Activated CD8-positive, alpha-beta T cell treated with anti-CD3 and anti-CD28 coated beads, Interleukin-2, amount 10 ng/mL, durations not matched to agents 7 days and 5 days (primary cell): ENCODE measurements around the gene MRPL45. TPM values are rescaled to one million over a fixed set of nuclear protein-coding genes. Genes with fewer than 3 reads are reported as not detected.
"Not testable (repeated sequence)": the region's sequence is repeated elsewhere in the genome, so short reads cannot be mapped to it uniquely, and the experiment has no call there.

ENCODE experiments used
- ATAC-seq: fragments of 150-1000 bp; cut with Tn5 transposase; one replicate; pipeline ENCODE4 v1.10.0; 2021; ENCODE audit warnings: moderate library complexity
- CTCF ChIA-PET: fragments of 350-600 bp; sonication (Branson Sonifier 250); formaldehyde crosslinking; loops from one replicate; lab custom pipeline; 2021; ENCODE audit warnings: antibody characterized with exemption; lab: Charles Lee
- POLR2A ChIA-PET: fragments of 350-600 bp; sonication (Branson Sonifier 250); formaldehyde crosslinking; loops from one replicate; lab custom pipeline; 2021; ENCODE audit warnings: antibody characterized with exemption; lab: Charles Lee
- DNase-seq: peaks from one replicate; pipeline ENCODE4 v3.0.0-alpha.2; 2020
- H3K27ac Mint-ChIP-seq: one replicate; pipeline ENCODE4 v1.8.0; 2021; ENCODE audit warnings: mild to moderate bottlenecking, mixed read lengths
- H3K27me3 Mint-ChIP-seq: one replicate; pipeline ENCODE4 v1.8.0; 2021; ENCODE audit warnings: low read depth, mixed read lengths
- H3K36me3 Mint-ChIP-seq: one replicate; pipeline ENCODE4 v1.8.0; 2021; ENCODE audit warnings: low read depth, mixed read lengths
- H3K4me1 Mint-ChIP-seq: one replicate; pipeline ENCODE4 v1.8.0; 2021; ENCODE audit warnings: low read depth, mixed read lengths
- H3K4me3 Mint-ChIP-seq: one replicate; pipeline ENCODE4 v1.8.0; 2021; ENCODE audit warnings: mild to moderate bottlenecking, mixed read lengths
- H3K9me3 Mint-ChIP-seq: one replicate; pipeline ENCODE4 v1.8.0; 2022; ENCODE audit warnings: mixed read lengths; ENCODE audit not compliant: insufficient read depth
- total RNA-seq, 2 experiments: library from RNA; stranded (reverse); gene quantifications; one replicate each; pipeline ENCODE4 v1.2.3, GENCODE V29; 2021

Gene MRPL45
- total RNA-seq: 10 to 100 TPM; 25.8 to 26.3 TPM

DNA sequence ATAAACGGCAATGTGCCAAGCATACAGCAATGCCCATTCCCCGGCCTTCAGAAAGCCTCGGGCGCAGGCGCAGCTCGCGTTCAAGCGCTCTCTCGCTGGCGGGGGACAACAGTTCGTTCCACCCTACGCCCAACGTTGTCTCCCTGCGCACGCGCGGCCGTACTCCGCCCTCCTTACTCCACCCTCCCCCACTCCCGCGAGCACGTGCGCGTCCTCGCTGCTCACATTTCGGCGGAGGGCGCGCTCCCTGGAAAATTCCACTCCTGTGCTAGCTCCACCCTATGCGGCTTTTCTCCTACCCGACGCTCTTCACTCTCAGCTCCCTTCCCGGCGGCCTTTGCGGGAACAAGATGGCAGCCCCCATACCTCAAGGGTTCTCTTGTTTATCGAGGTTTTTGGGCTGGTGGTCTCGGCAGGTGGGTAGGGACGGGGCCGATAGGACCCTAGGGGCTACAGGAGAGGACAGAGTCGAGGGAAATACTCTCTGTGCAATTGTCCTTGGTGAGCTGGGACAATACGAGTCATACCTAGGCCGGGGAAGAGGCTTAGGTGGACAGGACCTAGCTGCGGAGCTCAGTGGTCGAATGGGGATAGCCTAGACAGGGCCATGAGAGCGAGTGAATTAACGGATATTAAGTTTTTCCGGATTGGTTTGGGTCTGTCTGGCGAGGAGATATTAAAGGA lies at the start of gene MRPL45:
Gene MRPL45, plus strand, starts transcription at position 335 of the 684 bp plus-strand sequence. Its CDS starts 16 bp downstream, at position 351.
- H3K27me3 Mint-ChIP-seq, H3K9me3 Mint-ChIP-seq, H3K36me3 Mint-ChIP-seq, H3K4me1 Mint-ChIP-seq: not testable (repeated sequence)
- ChIA-PET POLR2A (interaction anchor here (1.2 kb wide), 1 partner anchor 29 kb away, joined by 4 read pairs; no protein-coding TSS in a partner anchor), CTCF (interaction anchor here (1.2 kb wide), 1 partner anchor 52 kb away, joined by 3 read pairs; no protein-coding TSS in a partner anchor)
- peak within 1 kb of the TSS; percentile 94 for H3K27ac Mint-ChIP-seq
- DNase-seq: peak; percentile 97
- peak within 1 kb of the TSS; percentile 89 for H3K4me3 Mint-ChIP-seq
- peak; percentile 98 for ATAC-seq

DNA sequence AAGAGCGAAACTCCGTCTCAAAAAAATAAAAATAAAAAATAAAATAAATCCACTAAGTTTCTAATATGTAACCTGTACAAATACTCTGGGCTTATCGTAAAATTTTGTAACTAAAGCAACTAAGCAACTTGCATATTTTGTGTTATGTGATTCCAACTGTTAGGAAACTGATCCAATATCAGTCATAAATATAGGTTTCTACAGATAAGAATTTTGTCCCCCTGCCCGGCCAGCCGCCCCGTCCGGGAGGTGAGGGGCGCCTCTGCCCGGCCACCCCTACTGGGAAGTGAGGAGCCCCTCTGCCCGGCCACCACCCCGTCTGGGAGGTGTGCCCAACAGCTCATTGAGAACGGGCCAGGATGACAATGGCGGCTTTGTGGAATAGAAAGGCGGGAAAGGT lies 43.8 kb upstream of the MRPL45 start:
- H3K4me3 Mint-ChIP-seq, H3K27me3 Mint-ChIP-seq, CTCF ChIA-PET, ATAC-seq, H3K36me3 Mint-ChIP-seq, POLR2A ChIA-PET, H3K27ac Mint-ChIP-seq, DNase-seq, H3K9me3 Mint-ChIP-seq: not testable (repeated sequence)
- H3K4me1 Mint-ChIP-seq: peaks cover 10% of the 10 kb centered on the region

DNA sequence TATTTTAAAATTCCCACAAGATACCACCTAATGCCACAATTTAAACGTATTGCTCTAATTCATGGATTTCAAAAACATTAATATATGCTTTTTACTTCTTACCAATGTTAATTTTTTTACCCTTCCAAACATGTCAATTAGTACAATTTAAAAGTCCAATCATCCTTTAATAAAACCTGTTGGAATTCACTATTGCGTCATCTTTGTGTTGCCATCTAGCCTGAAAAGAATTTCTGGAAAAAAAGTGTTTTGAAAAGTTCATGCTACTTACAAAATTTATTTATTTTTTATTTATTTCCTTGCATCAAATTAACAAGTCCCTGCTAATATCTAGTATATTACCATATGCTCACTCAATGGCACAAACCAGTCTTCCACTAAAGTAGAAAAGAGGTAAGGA lies 42.6 kb upstream of the MRPL45 start:
- H3K27ac Mint-ChIP-seq, ATAC-seq, POLR2A ChIA-PET, H3K36me3 Mint-ChIP-seq, H3K9me3 Mint-ChIP-seq, DNase-seq, H3K4me3 Mint-ChIP-seq, H3K27me3 Mint-ChIP-seq, CTCF ChIA-PET: not testable (repeated sequence)
- peaks cover 10% of the 10 kb centered on the region for H3K4me1 Mint-ChIP-seq

DNA sequence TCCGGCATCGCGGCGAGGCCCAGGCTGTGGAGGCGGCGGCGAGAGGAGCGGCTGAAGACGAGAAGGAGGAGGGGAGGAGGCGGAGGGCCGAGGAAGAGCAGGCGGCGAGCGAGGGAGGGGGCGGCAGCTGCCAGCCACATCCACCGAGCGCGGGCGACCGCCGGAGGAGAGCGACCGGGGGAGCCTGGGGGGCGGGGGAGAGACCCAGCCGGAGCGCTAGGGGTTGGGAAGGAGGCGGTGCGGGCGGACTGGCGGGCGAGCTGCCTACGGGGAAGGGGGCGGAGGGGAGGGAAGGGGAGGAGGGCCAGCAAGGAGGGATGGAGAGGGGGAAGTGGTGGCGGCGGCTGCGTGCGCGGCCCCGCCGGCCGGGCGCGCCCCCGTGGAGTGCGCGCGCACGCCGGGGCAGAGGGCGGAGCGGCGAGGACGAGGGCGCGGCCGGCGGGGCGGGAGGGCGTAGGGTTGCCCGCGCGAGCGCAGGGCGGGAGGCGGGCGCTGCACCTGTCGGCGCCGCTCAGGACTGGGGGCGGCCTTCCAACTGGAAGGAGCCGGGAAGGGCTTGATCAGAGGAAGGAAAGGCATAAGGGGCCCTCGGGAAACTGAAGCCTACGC lies 39.9 kb upstream of the MRPL45 start:
- POLR2A ChIA-PET, H3K9me3 Mint-ChIP-seq, H3K4me1 Mint-ChIP-seq, CTCF ChIA-PET, H3K27ac Mint-ChIP-seq, H3K36me3 Mint-ChIP-seq, H3K27me3 Mint-ChIP-seq: not testable (repeated sequence)
- ATAC-seq: peak; percentile 90
- peak; percentile 92 for DNase-seq
- H3K4me3 Mint-ChIP-seq: peak overlapping the region; percentile 45

DNA sequence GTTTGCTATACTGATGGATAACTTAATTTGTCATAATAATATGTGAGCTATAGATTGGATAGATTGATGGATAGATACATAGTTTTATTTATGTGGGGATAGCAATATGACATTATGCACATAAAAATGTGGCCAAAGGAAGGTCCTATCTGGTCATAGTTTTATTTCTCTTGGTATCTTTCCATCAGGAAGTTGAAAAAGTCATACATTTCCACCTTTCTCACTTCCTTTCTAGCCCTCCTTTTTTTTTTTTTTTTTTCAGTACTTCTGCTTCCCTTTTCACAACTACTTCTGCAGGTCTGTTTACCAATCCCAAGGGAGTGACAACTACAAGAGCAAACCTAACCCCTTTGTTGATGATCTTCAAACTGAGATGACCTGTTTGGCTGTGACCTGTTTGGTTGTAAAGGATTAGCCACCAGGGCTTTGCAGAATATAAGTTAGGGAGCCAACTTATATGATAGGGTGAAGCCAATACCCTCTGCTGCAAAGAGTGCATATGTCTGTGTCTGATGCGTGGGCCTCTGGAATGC lies 30.9 kb upstream of the MRPL45 start:
- CTCF ChIA-PET, H3K4me1 Mint-ChIP-seq, DNase-seq, ATAC-seq, POLR2A ChIA-PET, H3K27ac Mint-ChIP-seq, H3K9me3 Mint-ChIP-seq, H3K4me3 Mint-ChIP-seq, H3K36me3 Mint-ChIP-seq, H3K27me3 Mint-ChIP-seq: not testable (repeated sequence)

DNA sequence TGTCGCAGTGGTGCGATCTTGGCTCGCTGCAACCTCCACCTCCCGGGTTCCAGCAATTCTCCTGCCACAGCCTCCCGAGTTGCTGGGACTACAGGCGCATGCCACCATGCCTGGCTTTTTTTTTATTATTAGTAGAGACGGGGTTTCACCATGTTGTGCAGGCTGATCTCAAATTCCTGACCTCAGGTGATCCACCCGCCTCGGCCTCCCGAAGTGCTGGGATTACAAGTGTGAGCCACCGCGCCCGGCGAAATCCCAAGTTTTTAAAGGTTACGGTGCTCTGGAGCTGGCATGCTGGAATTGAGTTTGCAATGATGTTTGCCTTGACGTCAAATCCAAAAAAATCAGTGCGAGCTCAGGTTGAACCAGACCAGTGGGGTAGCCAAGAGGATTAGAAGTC lies 30.4 kb upstream of the MRPL45 start:
- CTCF ChIA-PET, POLR2A ChIA-PET, H3K27ac Mint-ChIP-seq, H3K4me1 Mint-ChIP-seq, H3K9me3 Mint-ChIP-seq, H3K36me3 Mint-ChIP-seq, H3K27me3 Mint-ChIP-seq, H3K4me3 Mint-ChIP-seq, ATAC-seq, DNase-seq: not testable (repeated sequence)

DNA sequence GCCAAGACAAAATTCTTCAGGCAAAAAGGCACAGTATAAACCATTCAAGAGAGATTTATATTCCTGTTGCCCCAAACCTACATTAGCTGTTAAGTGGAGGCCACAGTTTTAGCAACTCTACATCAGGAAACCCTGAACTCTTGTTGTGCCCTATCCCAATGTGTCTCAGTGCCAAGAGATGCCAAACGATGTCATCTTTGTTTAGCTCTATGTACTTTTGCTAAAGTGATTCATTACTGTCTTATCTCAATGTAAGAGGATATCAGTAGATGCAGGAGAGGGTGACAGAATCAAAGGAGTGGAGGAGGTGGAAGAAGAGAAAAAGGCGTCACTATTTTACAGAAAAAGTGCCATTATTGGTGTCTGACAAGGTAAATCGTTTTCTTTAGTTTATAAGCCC lies 28.8 kb upstream of the MRPL45 start:
- H3K27ac Mint-ChIP-seq, CTCF ChIA-PET, DNase-seq, H3K36me3 Mint-ChIP-seq, H3K4me1 Mint-ChIP-seq, POLR2A ChIA-PET, H3K4me3 Mint-ChIP-seq, ATAC-seq, H3K9me3 Mint-ChIP-seq, H3K27me3 Mint-ChIP-seq: not testable (repeated sequence)

DNA sequence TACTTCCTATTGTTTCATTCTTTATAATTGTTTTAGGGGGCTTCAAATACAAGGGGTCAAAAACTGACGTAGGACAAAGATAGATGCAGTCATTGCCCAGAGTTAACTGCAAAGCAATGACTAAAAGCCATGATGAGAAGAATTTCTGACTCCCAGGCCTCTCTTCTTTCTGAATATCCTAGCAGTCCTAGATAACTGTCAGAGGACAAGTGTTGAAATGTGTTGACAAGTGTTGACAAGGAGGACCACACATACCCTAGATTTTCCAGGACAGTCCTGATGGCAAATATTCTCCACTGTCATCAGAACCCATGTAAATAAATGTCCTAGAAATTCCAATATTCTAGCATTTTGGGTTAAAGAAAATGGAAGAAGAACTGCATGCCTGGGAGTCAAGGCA lies 27.9 kb upstream of the MRPL45 start:
- H3K4me3 Mint-ChIP-seq, H3K27me3 Mint-ChIP-seq, DNase-seq, CTCF ChIA-PET, ATAC-seq, H3K36me3 Mint-ChIP-seq, H3K27ac Mint-ChIP-seq, H3K9me3 Mint-ChIP-seq, H3K4me1 Mint-ChIP-seq, POLR2A ChIA-PET: not testable (repeated sequence)

DNA sequence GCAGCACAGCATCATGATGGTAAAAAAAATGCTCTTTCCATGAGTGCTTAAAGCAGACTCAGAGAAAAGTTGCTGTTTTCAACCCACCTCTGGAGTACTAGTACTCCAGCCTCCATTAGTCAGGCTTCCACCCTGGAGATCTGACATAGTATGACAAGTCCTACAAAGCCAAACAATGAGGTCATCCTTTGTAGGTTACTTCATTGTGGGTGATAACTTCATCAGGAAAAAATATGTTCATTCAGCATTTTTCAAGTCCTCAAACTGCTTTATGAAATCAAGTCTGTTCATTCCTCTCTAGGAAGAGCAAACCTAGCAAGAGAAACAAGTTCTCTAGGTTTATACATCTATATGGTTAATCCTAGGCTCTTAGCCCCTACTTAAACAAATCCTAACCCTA lies 27.4 kb upstream of the MRPL45 start:
- H3K27ac Mint-ChIP-seq, H3K4me3 Mint-ChIP-seq, H3K36me3 Mint-ChIP-seq, H3K4me1 Mint-ChIP-seq, H3K27me3 Mint-ChIP-seq, CTCF ChIA-PET, ATAC-seq, DNase-seq, POLR2A ChIA-PET, H3K9me3 Mint-ChIP-seq: not testable (repeated sequence)

DNA sequence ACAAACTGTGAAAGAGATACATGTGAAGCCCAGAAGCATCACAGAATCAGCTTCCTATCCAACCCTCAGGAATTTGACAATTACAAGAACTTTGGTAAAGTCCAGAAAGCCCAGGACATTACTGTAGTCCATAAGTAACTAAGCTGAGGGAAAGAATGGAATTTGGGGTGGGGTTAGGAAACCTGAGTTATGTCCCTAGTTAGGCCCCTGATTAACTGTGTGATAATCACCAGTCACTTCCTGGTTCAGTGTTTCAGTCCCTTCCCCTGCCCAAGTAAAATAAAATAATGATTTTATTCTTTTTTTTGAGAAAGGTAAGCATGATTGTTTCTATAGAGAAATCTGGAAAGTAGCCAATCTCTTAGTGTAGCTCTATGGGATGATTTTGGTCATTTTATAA lies 11.0 kb upstream of the MRPL45 start:
- H3K36me3 Mint-ChIP-seq, DNase-seq, H3K9me3 Mint-ChIP-seq, H3K27ac Mint-ChIP-seq, H3K4me1 Mint-ChIP-seq, ATAC-seq, H3K4me3 Mint-ChIP-seq, H3K27me3 Mint-ChIP-seq, CTCF ChIA-PET, POLR2A ChIA-PET: not testable (repeated sequence)

DNA sequence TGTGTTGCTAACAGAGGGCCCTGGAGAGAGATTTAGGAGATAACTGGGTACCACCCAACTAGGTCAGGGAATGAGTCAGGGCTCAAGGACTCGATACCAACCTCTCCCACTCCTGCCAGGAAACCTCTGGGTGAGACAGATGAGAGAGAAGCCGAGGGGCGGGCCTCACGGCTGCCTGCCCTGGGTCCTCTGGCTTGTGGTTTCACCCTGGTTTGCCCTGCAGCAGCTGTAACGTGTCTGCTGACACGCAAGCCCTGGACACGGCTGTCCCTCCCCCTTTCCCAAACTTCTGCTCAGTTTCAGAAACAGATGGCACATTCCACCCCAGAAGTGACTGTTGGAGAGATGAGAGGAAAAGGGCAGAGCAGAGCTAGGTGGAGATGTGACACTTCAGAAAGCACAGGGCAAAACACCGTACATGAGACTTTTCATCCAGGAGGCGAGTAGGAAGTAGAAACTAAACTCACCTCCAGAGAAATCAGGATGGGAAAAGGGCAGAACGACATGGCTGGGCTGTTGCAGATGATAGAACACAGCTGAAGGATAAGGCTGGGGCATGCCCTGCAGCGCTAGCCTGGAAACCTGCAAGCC lies 10.4 kb upstream of the MRPL45 start:
- H3K4me1 Mint-ChIP-seq, H3K9me3 Mint-ChIP-seq, H3K36me3 Mint-ChIP-seq, H3K27me3 Mint-ChIP-seq, POLR2A ChIA-PET, CTCF ChIA-PET: not testable (repeated sequence)
- DNase-seq (peak; percentile 46), ATAC-seq (peak; percentile 96)
- Mint-ChIP-seq H3K4me3 (peak overlapping the region; percentile 38), H3K27ac (peak overlapping the region; percentile 79)

DNA sequence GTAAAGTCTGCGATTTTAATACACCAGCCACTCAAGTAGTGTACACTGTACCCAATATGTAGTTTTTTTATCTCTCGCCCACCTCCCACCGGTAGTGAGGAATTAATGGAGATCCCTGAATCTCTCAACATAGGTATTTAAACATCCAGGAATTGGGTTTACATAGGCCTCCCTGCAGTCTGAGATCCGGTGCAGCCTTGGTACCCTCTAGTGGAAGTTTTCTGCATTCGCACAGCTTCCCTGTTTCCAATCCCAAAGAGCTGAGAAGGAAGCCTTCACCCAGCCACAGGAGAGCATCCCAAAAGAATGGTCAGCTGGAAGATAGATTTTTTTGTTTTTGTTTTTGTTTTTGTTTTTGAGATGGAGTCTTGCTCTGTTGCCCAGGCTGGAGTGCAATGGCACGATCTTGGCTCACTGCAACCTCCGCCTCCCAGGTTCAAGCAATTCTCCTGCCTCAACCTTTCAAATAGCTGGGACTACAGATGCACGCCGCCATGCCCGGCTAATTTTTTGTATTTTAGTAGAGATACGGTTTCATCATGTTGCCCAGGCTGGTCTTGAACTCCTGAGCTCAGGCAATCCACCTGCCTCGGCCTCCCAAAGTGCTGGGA lies 8.6 kb upstream of the MRPL45 start:
- DNase-seq, CTCF ChIA-PET, H3K4me1 Mint-ChIP-seq, H3K9me3 Mint-ChIP-seq, H3K27ac Mint-ChIP-seq, H3K36me3 Mint-ChIP-seq, H3K27me3 Mint-ChIP-seq, ATAC-seq, POLR2A ChIA-PET, H3K4me3 Mint-ChIP-seq: not testable (repeated sequence)
